GM18858 (cell line): ENCODE results near the gene EMX1.

Experiments used
- ATAC-seq: cut with Tn5 transposase; IDR thresholded peaks from one replicate; pipeline ENCODE4 v1.9.1; 2021; ENCODE audit not compliant: unreplicated experiment

EMX1 gene

GRCh38 chr2:72917138-72917876 lies at the start of gene EMX1:
Gene EMX1, plus strand, starts transcription at chr2:72917519. Its CDS starts 334 bp downstream, at chr2:72917853.
- no peak for ATAC-seq

GRCh38 chr2:72871060-72871459 lies 46.3 kb upstream of the EMX1 start:
- ATAC-seq = no peak

GRCh38 chr2:72871880-72872279 lies 45.4 kb upstream of the EMX1 start:
- no peak for ATAC-seq

DNA sequence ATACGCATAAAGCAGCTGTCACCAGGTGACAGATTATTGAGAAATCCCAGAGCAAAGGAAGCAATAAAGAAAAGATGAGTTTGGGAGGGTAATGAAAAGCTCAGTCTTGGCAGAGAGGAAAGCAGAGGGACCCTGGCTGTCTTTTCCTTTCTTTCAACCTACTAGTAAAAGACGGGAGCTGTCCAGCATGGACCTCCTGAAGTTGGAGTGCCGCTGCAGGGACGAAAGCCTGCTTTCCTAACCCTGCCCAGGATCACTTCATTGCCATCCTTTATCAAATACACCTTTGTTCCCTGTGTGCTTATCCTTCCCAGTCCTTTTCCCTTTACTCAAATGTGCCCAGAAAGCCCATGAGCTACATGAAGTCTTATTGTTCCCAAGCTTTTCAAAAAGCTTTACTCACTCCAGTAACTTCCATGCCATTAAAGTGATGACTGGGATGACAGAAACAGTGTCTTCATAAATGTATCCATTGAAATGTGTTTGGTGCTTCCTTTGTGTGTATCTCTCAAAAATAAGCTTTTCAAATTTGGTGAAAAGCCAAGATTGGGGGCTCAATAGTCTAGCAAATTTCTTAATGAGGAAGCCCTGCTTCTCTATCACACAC lies 33.9 kb upstream of the EMX1 start:
- no peak for ATAC-seq

- ATAC-seq = no peak
These were observed 30.8 kb upstream of the EMX1 start for GRCh38 chr2:72886505-72887031.

DNA sequence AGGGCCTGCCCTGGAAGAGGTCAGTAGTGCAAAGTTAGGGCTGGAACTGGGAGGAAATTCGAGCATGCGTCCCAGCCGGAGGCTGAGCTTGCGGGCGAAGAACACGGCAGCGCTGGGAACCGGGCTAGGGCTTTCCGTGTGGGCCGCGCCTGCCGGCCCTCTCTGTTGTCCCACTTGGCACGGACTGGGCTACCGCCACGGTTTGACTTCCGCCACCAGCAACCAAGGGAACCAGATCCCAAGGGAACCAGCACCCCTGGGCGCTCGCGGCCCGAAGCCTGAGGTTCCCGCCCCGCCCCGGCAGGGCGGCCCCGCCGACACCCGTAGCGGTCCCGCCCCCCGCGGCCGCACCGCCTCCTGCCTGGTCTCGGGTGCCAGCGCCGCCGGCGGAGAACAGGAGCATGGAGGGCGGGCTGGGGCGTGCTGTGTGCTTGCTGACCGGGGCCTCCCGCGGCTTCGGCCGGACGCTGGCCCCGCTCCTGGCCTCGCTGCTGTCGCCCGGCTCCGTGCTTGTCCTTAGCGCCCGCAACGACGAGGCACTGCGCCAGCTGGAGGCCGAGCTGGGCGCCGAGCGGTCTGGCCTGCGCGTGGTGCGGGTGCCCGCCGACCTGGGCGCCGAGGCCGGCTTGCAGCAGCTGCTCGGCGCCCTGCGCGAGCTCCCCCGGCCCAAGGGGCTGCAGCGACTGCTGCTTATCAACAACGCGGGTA lies 30.1 kb upstream of the EMX1 start, which contains the start of gene SPR:
Gene SPR (plus strand): TSS at position 377 of the 708 bp plus-strand sequence. CDS start 25 bp downstream, at position 402.
- ATAC-seq = peak; percentile 79

DNA sequence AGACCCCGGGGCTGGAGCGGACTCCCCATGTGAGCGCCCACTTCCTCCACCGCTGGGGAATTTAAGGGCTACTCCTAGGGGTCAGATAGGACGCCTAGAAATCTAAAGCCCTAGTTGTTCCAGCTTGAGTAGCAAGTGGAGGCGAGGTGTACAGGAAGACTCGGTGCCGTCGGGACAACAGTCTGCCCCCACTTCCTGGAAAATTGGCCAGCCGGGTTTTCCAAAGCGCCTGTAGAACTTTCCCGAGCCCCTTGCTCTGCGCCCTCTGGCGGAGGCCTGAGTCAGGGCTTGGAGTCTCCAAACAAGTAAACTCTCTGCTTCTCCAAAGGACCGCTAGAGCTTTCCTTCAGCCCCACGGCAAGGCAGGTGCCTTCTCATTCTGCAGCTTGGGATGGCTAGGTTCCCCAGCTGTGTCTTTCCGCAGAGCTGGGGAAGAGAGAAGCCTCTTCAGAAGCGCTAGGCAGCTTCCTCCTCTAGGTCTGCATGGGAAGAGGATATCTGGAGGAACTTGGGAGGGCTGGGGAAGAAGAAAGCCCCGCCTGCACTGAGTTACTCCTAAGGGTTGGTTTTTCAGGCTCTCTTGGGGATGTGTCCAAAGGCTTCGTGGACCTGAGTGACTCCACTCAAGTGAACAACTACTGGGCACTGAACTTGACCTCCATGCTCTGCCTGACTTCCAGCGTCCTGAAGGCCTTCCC lies 29.4 kb upstream of the EMX1 start:
- ATAC-seq = peak; percentile 25

DNA sequence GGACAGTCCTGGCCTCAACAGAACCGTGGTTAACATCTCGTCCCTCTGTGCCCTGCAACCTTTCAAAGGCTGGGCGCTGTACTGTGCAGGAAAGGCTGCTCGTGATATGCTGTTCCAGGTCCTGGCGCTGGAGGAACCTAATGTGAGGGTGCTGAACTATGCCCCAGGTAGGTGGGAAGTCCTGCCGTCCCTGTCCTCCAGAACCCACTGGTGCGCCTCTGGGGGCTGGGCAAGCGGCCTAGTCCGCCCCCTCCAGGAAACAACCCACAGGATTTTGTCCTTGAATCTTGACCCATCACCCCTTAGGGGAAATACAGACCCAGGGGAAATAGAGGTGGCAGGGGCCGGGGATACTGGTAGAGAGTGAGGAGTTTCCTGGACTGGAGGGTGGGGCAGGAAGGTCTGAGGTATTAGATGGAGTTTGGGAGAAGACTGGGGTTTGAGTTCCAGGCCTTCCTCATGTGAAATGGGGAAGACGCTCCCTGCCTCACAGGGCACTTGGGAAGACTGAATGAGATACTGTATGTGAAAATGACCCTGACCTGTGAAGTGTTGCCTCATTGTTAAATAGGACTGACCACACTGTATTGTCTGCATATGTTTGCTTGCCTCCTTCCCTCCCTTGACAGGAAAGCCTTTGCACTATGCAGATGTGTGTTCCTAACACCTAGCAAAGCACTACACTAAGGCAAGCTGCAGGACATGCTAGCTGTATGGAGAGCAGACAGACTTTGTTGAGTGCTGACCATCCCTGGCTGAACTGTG lies 28.7 kb upstream of the EMX1 start:
- no peak for ATAC-seq

DNA sequence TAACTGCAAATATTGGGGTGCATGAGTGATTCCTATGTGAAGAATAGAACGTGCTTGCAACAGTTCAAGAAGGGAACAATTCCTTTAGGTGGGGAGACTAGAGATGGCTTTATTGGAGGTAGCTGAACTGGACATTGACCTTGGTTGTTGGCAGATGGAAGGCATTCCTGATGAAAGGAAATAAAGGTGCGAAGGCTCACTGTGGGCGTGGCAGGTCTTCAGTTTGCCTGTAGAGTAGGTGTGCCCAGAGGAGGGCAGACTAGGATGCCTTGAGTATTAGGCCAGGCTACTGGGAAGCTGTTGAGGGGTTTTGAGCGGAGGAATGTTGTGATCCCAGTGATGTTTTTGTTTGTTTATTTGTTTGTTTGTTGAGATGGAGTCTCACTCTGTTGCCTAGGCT lies 27.3 kb upstream of the EMX1 start:
- no peak for ATAC-seq

- no peak for ATAC-seq
These were observed 26.1 kb upstream of the EMX1 start for GRCh38 chr2:72891091-72891818.

- ATAC-seq = peak; percentile 67
These were observed 24.7 kb upstream of the EMX1 start for GRCh38 chr2:72892506-72893173.

DNA sequence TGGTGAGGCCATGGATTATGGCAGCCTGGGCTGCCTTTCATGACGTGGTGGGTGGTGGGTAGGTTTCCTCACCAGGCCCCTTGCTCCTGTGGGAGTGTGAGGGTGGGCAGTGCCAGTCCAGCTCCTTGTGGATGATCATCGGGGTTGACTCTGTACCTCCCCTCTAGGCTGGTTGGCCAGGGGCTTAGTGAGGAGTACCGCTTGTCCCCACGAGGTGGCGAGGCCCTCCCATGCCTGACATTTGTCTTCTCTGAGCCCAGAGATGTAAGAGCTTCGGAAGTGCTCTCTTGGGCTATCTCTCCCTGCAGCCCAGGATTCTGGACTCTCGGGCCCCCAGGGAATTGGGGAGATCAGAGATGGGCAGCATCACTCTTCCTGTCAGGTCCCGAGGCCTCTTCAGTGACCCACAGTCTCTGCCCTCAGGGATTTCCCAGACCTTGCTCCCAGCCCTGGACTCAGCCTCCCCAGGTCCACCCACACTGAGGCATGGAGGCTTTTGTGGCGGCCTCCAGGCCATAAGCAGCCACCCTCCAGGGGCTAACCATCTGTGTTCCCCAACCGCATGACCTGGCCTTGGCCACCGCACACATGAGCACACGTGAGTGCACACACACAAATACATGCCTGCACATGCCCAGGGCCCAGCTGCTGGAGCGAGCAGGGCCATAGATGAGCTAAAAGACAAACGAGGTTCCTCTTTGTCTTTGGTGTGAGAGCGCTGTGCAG lies 23.6 kb upstream of the EMX1 start:
- peak; percentile 41 for ATAC-seq

DNA sequence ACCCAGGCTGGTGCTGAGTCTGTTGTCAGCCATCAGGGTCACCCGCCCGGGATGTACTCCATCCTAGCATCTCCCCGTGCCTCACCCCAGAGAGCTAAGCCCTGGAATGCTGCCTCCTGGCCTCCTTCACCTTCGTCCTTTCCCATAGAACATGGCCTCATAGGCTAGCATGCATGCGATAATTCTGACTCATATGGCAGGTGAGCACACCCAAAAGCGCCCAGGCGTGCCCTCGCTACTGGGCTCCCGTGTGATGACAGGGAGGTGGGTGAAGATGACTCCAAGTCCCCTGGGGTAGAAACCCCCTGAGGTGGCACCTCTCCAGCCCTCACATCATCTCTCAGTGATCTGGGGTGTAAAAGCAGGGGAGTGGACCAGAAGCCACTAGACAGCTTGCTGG lies 22.8 kb upstream of the EMX1 start:
- no peak for ATAC-seq

GRCh38 chr2:72895154-72895553 lies 22.2 kb upstream of the EMX1 start:
- no peak for ATAC-seq

DNA sequence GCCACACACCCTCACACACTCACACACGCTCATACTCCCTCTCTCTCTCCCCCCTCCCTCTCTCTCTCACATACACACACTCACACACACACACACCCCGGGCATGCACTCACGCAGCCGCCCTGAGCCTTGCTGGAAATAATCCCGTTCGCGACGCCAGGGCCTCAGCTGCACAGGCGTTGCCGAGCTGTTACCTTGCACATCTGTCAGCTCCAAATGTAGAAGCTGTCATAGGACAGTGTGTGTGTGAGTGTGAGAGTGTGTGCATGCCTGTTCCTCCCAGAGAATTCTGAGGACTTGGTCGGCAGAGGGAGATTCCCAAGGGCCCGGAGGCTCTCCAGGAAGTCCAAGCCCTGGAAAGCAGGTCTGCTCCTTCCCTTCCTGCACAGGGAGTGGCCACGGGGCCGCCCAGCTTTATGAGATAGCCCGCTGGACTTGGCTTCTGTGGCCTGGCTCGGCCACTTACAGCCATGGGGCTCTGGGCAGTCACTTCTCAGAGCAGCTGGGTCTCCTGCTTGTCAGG lies 21.5 kb upstream of the EMX1 start:
- no peak for ATAC-seq

GRCh38 chr2:72896446-72896845 lies 20.9 kb upstream of the EMX1 start:
- ATAC-seq = no peak

- no peak for ATAC-seq
These were observed 19.3 kb upstream of the EMX1 start for GRCh38 chr2:72897785-72898584.

- ATAC-seq = no peak
These were observed 18.8 kb upstream of the EMX1 start for GRCh38 chr2:72898585-72898906.
